Fibroblast of peridontal ligament (primary cell): Measurements from ENCODE around the gene KRT71.

Source experiments
- DNase-seq: peaks from one replicate; pipeline ENCODE4 v3.0.0-alpha.2; 2010; ENCODE audit errors: extremely low read depth

Gene KRT71

DNA sequence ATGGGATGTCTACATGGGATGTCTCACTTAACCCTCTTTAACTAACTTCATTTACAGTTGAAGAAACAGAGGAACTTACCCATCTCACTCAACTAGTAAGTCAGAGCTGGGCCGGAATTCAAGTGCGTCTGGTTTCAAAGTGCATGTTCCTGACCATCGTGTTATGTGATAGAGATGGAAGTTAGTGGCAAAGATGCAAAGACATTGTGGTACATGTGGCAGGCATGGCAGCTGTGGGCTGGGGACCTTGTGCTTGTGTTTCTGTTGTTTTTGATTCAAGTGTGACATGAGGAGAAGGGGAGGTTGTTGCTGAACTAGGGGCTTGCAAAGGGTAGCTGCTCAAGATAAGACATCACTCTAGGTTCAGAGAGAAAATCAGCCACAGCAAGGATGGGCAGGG lies 23.0 kb upstream of the KRT71 start:
- DNase-seq: no peak

DNA sequence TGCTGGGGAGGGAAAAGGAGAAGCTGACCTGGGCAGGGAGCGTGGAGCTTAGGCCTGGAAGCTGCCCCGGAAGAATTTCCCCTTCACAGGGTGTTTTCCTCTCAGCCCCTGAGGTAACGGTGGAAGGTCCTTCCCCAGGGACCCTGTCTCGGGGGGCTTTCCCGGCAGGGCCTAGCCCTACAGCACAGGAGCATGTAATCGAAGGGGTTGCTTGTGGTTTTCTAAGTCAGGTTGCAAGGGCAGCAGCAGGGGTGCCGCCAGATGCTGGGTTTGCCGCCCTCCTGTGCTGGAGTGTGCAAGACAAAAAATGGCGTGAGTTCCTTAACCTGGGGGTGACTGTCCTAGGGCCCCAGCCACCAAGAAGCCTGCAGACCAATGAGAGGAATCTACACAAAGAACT lies 22.3 kb upstream of the KRT71 start:
- DNase-seq: no peak

DNA sequence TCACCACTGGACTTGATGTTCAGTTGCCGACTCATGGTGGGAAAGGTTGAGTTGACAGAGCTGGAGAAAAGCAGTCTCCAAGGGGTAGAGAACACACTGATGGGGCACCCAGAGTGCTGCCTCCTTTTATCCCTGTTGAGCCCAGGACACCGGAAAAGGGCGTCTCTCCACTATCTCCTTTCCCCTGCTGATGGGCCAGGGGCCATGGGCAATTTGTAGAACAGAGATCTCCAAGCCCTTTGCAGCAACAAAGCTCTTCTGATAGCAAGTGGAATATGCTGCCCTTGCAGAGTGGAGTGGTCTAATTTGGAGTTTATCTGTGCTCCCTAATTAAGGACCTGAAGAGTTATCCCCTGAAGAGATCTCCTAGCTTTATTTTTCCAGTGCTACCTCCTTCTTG lies 20.8 kb upstream of the KRT71 start, which contains the start of gene KRT74:
KRT74 (minus strand) TSS at position 101 of the 400 bp plus-strand sequence; CDS start at position 35, 66 bp downstream.
- DNase-seq: no peak

DNA sequence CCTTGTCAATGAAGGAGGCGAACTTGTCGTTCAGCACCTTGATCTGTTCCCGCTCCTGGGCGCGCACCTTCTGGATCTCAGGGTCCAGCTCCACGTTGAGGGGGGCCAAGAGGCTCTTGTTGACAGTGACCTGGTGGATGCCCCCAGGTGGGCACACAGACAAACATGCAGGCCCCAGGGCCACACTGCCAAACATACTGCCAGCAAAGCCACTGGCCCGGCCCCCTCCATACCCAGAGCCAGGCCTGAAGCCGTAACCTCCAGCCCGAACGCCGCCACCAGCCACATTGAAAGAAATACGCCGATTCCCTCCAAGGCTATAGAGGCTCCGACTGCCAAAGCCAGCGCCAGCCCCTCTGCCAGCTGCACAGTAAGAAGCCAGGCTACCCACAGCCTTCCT lies 20.4 kb upstream of the KRT71 start:
- no peak for DNase-seq

DNA sequence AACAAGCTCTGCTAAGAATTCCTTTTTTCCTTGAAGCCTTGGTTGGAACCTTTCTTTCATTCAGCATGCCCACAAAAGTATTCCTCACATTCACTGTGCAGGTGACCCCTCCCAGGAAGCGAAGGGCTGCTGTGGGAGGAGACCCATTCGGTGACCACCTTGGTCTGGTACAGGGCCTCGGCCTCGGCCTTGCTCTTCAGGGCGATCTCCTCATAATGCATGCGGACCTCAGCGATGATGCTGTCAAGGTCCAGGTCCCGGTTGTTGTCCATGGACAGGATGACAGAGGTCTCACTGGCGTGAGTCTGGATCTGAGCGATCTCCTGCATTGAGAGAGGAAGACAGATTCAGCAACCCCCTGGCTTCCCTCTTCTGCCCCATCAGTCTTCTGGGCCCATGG lies 17.6 kb upstream of the KRT71 start:
- DNase-seq: no peak

DNA sequence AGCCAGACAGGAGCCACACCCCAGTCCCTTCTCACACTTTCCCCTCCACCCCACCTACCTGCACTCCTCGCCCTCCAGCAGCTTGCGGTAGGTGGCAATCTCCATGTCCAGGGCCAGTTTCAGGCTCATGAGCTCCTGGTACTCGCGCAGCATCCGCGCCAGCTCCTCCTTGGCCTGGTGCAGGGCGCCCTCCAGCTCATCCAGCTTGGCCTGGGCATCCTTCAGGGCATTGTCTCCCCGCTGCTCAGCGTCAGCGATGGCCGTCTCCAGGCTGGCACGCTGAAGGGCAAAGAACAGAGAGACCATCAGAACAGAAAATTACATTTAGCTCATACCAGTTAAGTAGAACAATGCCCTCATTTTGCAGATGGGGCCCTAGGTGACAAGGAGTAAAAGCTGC lies 15.2 kb upstream of the KRT71 start:
- no peak for DNase-seq

DNA sequence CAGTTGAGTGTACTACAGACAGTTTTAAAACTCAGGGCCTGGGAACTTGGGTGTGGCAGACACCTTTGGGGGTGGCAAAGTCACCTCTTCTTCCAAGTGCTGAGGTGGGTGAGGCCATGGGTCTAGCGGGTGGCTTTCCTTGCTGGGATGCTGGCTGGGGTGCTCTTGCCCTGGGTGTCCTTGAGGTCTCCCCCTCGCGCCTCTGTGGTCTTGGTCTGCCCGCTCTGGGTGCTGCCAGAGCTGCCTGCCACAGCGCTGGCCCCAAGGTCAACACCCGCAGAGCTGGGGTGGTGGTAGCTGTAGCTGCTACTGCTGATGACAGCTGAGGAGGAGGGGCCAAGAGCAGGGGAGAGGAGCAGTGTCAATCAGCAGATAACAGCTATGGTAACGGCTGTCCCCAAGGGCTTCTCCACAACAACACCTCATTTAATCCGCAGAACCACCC lies 13.9 kb upstream of the KRT71 start:
- DNase-seq: no peak

DNA sequence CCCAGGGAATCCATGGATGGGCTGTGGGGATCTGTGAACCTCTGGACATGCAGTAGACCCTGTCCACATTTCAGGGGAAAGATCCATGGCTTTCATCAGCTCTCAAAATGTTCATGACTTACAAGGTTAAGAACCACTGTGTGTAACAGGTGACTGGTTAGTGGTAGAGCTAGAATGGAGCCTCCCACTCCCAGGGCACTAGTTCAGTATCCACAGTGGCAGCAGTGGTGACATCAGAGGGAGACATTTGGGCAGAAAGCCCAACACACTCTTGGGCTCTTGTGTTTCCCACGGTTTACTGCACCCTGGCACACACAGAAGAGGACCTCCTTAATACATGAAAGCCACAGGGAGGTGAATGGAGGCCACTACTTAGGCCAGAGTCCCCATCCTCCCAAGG lies 11.6 kb upstream of the KRT71 start:
- DNase-seq: no peak

DNA sequence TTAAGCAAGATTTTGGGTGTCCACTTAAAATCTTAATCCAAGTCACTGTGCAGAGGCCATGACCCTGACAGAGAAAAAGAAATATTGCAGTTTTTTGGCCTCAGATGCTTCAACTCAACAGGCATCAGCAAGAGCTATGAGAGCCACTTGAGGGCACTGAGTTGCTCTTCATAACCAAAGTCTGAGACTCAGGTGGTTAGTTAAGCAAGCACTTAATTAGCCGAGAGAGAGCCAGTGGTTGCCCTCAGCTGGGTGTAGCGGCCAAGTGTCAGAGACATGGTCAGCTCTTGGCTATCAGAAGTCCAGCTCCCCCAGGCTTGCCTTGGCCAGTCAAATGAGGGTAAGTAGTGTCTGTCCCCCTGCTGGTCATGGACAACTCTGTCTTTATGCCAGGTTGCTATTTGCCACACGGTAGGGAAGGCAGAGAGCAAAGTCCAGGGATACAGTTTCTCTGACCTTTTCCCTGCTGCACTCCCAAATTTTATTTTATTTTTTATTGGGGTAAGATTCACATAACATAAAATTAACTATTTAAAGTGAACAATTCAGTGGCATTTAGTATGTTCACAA lies 9.0 kb upstream of the KRT71 start:
- DNase-seq: no peak

DNA sequence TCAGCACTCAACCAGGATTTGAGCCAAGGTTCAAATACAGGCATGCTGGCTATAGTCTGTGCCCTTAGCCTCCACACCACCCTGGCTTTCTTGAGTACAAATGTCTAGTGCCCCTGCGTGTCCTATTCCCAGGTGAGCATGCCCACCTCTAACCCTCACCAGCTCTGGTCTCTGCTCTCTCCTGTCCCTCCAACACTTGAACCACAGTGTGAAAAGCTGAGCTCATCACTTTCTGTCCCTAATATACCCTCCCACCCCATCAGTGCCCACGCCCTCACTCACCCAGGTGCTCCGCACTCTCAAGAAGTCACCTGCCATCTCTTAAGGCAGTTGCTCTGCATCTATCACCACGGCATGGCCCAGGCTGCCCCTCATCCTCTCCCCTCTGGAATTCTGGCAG lies 7.0 kb upstream of the KRT71 start:
- DNase-seq: no peak

DNA sequence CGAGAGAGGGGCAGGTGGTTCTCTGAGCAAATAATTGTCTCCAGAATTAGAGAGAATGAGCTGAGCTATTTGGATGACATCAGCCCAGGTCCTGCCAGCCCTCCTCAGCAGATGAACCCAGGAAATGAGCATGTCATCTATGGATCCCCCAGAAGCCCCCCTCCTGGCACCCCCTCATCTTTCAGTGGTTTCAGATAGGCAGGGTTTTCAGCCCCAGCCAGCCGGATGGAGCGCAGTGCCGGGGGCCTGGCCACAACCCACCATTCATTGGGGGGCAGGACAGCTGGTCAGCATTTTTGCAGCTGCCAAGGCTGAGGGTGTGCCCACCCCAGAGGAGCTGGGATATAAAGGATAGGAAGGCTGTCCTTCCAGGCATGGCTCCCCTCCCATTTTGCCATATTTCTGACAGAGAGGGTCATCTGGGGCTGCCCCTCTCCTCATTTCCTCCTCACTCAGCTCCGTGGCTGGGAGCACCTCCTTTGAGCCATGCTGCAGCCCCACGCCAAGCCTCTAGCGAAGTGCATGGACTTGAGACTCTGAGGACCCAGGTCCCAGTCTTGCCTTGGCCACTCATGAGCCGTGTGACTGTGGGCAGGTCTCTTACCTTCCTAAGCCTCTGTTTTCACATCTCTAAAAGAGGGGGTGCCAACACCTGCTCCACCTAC lies 6.0 kb upstream of the KRT71 start:
- DNase-seq: no peak

DNA sequence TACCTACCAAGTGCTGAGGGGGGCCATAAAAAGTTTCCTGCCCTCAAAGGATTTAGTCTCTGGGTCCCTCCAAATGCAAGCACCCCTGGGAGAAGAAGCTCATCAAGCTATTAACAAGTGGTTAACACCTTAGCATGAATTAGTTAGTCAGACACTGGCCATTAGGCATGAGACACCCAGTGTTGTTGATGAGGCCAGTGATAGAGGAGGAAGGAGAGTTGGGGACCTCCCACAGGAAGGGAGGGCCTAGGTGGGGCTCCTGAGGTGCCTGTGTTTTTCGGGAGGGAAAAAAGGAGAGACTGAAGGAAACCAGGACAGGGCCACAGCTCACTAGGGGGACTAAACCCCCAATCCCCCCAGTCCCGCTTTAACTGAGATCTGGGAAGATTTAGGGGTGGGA lies 4.5 kb upstream of the KRT71 start:
- DNase-seq: no peak

DNA sequence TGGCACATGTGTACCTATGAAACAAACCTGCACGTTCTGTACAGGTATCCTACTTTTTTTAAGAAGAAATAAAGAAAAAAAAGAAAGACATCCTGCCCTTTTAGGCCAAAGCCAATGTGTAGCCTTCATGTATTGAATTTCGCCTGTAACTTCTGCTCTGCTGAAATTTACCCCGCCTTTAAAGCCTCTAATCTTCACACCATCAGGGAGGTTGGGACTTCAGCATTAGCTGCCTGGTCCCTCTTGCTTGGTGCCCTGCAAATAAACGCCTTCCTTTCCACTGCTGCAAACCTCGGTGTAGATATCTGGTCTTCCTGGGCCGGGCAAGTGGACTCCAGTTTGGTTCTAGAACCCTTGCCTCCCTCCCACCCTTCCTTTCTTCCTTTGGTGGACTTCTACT lies 2.6 kb upstream of the KRT71 start:
- DNase-seq: no peak

DNA sequence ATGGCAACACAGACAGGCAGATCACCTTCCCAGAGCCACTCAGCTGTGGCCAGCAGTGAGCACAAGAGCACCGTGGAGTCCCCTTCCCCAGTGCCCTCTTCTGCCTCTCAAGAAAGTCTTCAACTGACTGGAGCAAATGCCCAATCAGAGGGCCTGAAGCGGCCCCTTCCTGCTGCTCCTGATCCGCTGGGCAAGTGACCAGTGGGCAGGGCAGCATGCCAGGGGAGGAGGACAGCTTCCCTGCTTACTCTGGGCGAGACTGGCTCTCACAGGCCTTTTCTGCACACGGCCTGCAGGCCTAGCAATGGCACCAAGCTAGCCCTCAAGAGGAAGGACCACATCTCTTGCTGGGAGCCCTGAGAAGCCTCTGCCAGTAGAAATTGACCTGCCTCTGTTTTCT lies 890 bp downstream of the KRT71 start:
- DNase-seq: no peak

DNA sequence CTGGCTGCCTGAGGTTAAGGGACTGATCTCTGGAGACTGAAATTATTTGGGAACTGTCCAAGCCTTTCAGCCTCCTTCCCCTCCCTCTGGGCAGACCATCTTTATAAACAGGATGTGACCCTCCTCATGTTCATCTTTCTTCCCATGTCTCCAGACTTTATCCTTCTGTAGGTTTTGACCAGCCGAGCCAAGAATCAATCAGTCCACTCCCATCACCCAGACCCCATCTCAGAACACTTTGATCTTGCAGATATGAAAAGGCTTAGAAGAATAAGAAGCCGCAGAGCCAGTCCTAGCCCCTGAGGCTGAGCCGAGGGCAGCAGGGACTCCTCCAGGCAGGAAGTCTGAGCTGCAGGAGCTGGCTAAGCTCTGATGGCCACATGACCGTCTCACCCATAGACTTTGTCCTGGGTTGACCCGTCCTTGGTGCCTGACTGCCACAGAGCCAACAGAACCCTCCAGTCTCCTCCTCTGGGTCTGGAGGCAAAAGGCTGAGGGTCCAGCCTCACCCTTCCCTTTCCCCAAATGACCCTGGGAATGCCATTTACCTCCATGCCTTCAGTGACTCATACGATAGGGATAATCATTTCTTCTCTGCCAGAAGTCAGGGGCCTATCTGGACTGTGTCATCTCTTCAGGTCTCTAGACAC lies 1.6 kb downstream of the KRT71 start:
- DNase-seq: no peak

DNA sequence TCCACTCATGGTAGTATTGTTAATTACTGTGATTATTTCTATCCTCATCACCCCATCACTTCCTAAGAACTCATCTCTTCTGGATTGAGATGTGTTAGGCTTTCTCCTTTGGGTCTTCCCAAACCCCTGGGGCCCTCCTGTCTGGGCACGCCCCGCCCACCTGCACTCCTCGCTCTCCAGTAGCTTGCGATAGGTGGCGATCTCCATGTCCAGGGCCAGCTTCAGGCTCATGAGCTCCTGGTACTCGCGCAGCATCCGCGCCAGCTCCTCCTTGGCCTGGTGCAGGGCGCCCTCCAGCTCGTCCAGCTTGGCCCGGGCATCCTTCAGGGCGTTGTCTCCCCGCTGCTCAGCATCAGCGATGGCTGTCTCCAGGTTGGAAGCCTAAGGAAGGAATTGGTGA lies 6.8 kb downstream of the KRT71 start:
- DNase-seq: no peak

DNA sequence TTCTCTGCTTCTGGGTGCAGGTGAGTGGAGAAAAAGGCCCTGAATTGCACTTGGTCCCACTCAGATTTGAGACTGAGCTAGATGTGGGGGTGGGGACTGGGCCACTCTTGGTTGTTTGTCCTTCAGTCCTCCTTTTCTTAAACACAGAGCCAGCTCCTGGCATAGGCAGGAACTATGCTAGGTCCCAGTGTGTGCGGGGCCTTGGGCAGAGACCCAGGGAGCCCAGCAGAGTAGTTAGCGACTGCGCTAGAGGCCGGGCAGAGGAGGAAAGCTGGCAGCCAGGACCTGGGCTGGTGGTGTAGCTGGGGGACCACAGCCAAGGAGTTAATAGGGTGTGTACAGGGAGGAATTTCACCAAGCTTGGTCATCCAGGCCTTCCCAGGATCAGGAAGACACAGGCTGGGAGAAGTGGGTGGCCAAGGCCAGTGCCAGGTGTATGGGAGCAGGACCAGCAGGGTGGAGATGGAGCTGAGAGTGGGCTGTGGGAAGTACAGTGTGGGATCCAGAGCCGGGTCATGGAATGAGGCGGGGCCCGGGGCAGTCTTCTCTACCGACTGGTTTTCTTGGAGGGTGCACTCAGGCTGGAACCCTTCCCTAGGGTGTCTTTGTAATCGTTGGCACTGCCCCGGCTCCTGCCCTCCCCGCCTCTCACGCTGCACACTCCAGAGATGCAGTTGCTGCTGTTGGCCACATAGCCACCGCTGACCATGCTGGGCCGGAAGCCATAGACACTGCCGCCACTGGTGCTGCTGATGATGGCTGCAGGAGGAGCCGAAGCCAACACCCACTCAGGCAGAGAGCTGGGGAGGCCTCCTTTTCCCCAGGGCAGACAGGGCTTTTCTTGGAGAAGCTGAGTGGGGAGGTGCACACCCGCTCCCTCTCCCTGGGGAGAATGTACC lies 8.7 kb downstream of the KRT71 start:
- DNase-seq: no peak

DNA sequence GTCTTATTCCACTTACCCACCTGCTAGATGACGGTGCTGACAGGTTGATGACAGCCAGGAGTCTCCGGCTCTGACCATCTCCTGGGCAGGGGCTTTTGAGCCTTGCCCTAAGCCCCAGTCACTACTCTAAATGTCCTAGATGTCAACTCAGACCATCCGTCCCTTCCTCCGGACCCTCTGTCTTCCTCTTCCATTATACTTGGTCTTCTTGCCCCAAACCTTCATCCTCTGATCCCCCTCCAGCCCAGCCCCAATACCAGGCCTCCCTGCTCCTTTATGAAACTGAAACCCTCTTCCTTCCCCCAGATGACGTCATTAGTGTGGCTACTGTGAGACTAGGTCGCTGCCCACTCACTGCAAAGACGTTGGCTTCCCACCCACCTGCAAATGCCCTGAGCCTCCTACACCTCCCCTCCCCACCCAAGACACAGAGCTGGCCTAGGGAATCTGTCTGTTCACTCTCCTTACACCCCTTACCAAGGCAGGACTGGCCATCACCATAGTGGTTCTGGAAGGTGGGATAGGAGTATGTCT lies 10.1 kb downstream of the KRT71 start:
- DNase-seq: no peak

DNA sequence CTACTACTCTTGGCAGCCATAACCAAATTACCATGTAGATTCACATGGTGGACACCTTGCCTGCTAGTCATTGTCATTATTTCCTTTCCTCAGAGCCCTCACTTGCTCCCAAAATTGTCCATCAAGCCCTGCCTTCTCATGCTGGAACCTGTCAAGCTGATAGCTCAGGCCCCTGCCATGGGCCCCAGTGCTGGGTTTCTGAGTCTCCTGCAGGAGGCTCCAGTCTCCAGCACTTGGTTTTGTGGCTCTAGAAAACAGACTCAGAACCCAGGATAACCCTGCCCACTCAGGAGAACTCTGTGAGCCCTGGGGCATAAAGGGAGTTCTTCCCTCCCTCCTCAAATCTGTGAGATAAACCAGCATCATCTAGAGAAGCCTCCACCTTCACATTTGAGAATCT lies 10.8 kb downstream of the KRT71 start:
- DNase-seq: no peak

DNA sequence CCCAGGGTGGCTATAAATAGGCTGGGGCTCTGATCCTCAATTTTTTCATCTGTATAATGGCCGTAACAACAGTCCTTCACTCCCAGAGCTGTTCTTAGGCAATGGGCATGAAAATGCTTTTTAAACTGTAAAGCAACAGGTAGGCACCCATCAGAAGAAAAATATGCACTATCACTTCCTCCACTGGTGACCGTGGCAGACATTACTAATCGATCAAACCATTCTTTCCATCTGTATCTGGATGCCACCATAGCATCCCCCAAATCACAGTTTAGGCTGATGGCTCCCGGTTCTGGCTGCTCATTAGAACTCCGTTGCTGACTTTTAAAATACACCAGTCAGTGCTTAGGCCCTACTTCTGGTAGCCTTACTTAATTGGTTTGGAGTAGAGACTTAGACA lies 11.2 kb downstream of the KRT71 start:
- DNase-seq: no peak

DNA sequence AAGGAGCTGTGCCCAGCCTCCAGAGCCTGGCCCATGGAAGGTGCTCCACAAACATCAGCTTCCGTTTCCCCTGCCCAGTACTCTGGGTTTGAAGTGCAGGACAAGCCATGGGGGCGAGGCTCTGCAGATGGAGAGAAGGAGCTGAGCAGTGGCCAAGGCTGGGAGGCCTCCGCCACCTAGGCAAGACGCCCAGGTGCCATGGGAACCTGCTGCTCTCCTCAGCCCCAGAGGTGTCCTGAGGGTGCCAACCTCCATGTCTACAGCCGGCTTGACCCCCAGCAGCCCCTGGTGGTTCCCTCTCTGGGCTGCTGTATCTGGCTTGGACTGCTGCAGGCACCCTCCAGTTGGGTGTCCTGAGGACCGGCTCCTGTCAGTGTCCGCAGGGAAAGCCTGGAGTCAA lies 12.4 kb downstream of the KRT71 start:
- no peak for DNase-seq

DNA sequence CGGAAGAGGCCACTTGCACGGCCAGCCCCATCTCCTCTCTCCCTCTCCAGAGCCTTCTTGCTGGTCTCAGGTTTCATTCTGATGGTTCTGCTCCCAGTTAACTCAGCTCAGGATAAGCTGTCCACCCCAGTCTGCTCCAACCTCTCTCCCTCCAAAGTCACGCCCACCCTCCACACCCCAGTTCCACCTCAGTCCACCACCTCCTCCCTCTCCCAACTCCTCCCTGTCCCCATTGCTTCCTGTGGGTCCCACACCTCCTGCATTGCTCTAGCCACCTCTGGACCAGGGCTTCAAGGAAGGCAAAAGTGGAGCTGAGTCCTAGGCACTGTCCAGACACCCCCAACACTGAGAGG lies 13.1 kb downstream of the KRT71 start:
- no peak for DNase-seq
